Panc1 (cell line): ENCODE results near the gene RADX. TPM values are rescaled to one million over a fixed set of nuclear protein-coding genes. Genes with fewer than 3 reads are reported as not detected.

Experiments
- ATAC-seq: fragments of 200-7000 bp; cut with Tn5 transposase; 2 replicates; pipeline ENCODE4 v1.9.1; 2020; ENCODE audit warnings: mild to moderate bottlenecking, moderate library complexity
- BruUV-seq: library from RNA; stranded (reverse); fragments of 400-500 nt; replicated peaks from 2 replicates; lab custom pipeline; 2021; lab: Mats Ljungman, UMichigan
- CTCF ChIA-PET: fragments of 300-600 bp; sonication (Branson Sonifier 250); formaldehyde crosslinking; loops from one replicate; lab custom pipeline; 2022; ENCODE audit warnings: antibody characterized with exemption; lab: Charles Lee
- POLR2A ChIA-PET: fragments of 300-600 bp; sonication (Branson Sonifier 250); formaldehyde crosslinking; loops from one replicate; lab custom pipeline; 2022; ENCODE audit warnings: antibody characterized with exemption; lab: Charles Lee
- DNase-seq: peaks from one replicate; pipeline ENCODE4 v3.0.0-alpha.2; 2010; ENCODE audit warnings: low read depth, low spot score
- H3K27ac ChIP-seq: 2 replicates; pipeline ENCODE4 v1.5.1; 2011; ENCODE audit warnings: mild to moderate bottlenecking, low read length, inconsistent platforms
- H3K27me3 ChIP-seq: fragments of 200-500 bp; sonication (Bioruptor generic); 2 replicates; pipeline ENCODE4 v1.6.0; 2014; ENCODE audit warnings: low read length, inconsistent platforms; ENCODE audit not compliant: control insufficient read depth, insufficient read depth
- H3K36me3 ChIP-seq: fragments of 200-500 bp; sonication (Bioruptor generic); 2 replicates; pipeline ENCODE4 v1.5.1; 2014; ENCODE audit warnings: inconsistent platforms, mild to moderate bottlenecking, low read length, moderate library complexity; ENCODE audit not compliant: control insufficient read depth, insufficient read depth
- H3K4me1 ChIP-seq: 2 replicates; pipeline ENCODE4 v1.5.1; 2011; ENCODE audit warnings: inconsistent platforms, mild to moderate bottlenecking, low read length, moderate library complexity; ENCODE audit not compliant: control insufficient read depth, insufficient read depth
- H3K4me3 ChIP-seq, 2 experiments: 2 replicates each; pipeline ENCODE4 v1.5.1; 2011 to 2012; ENCODE audit warnings: low read depth in 2 of 2, low read length in 2 of 2, mild to moderate bottlenecking in 2 of 2, inconsistent platforms in 1 of 2, moderate library complexity in 1 of 2
- H3K9me3 ChIP-seq: fragments of 200-500 bp; sonication (Bioruptor generic); 2 replicates; pipeline ENCODE4 v1.5.1; 2014; ENCODE audit warnings: low read depth, mild to moderate bottlenecking, inconsistent platforms, low read length, moderate library complexity; ENCODE audit not compliant: control insufficient read depth, insufficient read depth
- POLR2AphosphoS5 ChIP-seq: IDR thresholded peaks from 2 replicates; pipeline ENCODE4 v1.6.1; 2012; ENCODE audit warnings: mild to moderate bottlenecking, low read depth, low read length, moderate library complexity
- SIN3A ChIP-seq: IDR thresholded peaks from 2 replicates; pipeline ENCODE4 v1.6.1; 2012; ENCODE audit warnings: low read depth, mild to moderate bottlenecking, low read length, moderate library complexity, borderline replicate concordance; ENCODE audit not compliant: insufficient read depth
- TCF7L2 ChIP-seq: IDR thresholded peaks from 2 replicates; pipeline ENCODE4 v1.6.1; 2011; ENCODE audit warnings: mild to moderate bottlenecking, low read depth, low read length, inconsistent platforms
- in situ Hi-C: cut with HindIII; loops from 2 replicates; pipeline ENCODE4 v1.10.0; 2016; ENCODE audit warnings: low sequenced_read_pairs, low pct_unique_long_range_greater_than_20kb
- intact Hi-C: fragments of 100-400 bp; cut with micrococcal nuclease; formaldehyde crosslinking; loops from one replicate; pipeline ENCODE4 v1.10.0; 2022; ENCODE audit not compliant: unreplicated experiment
- total RNA-seq: library from RNA; stranded (reverse); gene quantifications from one replicate; pipeline ENCODE4 v1.2.1, GENCODE V29; 2021; ENCODE audit not compliant: unreplicated experiment
- TF ChIP-seq, protein P1 (sequence below), 2 experiments: IDR thresholded peaks; 2 replicates each; pipeline ENCODE4 v1.6.1; 2011 to 2012; ENCODE audit warnings: low read depth in 2 of 2, control low read depth in 1 of 2, low read length in 1 of 2, mild to moderate bottlenecking in 1 of 2, moderate library complexity in 1 of 2; ENCODE audit not compliant: insufficient read depth in 1 of 2
- TF ChIP-seq, protein P2 (sequence below): fragments of 450-650 bp; IDR thresholded peaks from 2 replicates; pipeline ENCODE4 v1.5.1; 2017; ENCODE audit warnings: mild to moderate bottlenecking

The RADX gene
- total RNA-seq, 1 experiment from 2014 or later = 5.2 TPM

- intact Hi-C loops (no loop called here), in situ Hi-C loops (no loop called here)
- Histone ChIP-seq H3K9me3 (no peaks in the 10 kb centered on the region), H3K27ac (no peak overlapping the region), H3K4me1 (no peaks in the 10 kb centered on the region; the same call in 1 of the 2 replicates), H3K4me3 (no peak overlapping the region), H3K36me3 (no peaks in the 10 kb centered on the region), H3K27me3 (no peaks in the 10 kb centered on the region)
- POLR2A ChIA-PET = no interaction called here
- CTCF ChIA-PET = no interaction called here
- ATAC-seq (no peak), DNase-seq (no peak)
- no TSS peak for BruUV-seq
- no peak for TF ChIP-seq POLR2AphosphoS5
- TF ChIP-seq, protein P1, sequence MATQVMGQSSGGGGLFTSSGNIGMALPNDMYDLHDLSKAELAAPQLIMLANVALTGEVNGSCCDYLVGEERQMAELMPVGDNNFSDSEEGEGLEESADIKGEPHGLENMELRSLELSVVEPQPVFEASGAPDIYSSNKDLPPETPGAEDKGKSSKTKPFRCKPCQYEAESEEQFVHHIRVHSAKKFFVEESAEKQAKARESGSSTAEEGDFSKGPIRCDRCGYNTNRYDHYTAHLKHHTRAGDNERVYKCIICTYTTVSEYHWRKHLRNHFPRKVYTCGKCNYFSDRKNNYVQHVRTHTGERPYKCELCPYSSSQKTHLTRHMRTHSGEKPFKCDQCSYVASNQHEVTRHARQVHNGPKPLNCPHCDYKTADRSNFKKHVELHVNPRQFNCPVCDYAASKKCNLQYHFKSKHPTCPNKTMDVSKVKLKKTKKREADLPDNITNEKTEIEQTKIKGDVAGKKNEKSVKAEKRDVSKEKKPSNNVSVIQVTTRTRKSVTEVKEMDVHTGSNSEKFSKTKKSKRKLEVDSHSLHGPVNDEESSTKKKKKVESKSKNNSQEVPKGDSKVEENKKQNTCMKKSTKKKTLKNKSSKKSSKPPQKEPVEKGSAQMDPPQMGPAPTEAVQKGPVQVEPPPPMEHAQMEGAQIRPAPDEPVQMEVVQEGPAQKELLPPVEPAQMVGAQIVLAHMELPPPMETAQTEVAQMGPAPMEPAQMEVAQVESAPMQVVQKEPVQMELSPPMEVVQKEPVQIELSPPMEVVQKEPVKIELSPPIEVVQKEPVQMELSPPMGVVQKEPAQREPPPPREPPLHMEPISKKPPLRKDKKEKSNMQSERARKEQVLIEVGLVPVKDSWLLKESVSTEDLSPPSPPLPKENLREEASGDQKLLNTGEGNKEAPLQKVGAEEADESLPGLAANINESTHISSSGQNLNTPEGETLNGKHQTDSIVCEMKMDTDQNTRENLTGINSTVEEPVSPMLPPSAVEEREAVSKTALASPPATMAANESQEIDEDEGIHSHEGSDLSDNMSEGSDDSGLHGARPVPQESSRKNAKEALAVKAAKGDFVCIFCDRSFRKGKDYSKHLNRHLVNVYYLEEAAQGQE (IDR thresholded peaks at IDR 0.05; ENCODE audit: insufficient read depth in 1 of 2, low read depth in 2 of 2, low read length in 1 of 2) = no peak
- no peak for TF ChIP-seq TCF7L2
- TF ChIP-seq SIN3A = no peak
- TF ChIP-seq, protein P2, sequence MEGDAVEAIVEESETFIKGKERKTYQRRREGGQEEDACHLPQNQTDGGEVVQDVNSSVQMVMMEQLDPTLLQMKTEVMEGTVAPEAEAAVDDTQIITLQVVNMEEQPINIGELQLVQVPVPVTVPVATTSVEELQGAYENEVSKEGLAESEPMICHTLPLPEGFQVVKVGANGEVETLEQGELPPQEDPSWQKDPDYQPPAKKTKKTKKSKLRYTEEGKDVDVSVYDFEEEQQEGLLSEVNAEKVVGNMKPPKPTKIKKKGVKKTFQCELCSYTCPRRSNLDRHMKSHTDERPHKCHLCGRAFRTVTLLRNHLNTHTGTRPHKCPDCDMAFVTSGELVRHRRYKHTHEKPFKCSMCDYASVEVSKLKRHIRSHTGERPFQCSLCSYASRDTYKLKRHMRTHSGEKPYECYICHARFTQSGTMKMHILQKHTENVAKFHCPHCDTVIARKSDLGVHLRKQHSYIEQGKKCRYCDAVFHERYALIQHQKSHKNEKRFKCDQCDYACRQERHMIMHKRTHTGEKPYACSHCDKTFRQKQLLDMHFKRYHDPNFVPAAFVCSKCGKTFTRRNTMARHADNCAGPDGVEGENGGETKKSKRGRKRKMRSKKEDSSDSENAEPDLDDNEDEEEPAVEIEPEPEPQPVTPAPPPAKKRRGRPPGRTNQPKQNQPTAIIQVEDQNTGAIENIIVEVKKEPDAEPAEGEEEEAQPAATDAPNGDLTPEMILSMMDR = no peak
Observed at GRCh38 chrX:106621836-106622235, 10.1 kb downstream of the RADX start.

DNA sequence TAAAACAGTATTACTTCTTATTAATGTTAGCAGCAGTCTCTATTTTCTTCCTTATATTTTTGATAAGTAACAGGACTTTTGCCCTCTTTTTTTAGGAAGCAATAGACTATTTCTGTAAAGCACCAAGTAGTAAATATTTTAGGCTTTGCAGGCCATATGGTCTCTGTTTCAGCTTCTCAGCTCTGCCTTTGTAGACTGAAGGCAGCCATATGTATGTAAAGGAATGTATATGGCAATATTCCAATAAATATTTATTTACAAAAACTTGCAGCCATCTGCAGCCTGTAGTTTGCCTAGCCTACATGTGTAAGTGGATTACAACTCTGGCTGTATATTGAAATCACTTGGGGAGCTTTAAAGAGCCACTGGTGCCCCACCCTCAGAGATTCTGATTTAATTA lies 15.0 kb downstream of the RADX start:
- TF ChIP-seq POLR2AphosphoS5 (no peak), TCF7L2 (no peak), SIN3A (no peak)
- TF ChIP-seq, protein P1 (IDR thresholded peaks at IDR 0.05; ENCODE audit: insufficient read depth in 1 of 2, low read depth in 2 of 2, low read length in 1 of 2) = no peak
- TF ChIP-seq, protein P2 = no peak
- Histone ChIP-seq H3K36me3 (no peaks in the 10 kb centered on the region), H3K27me3 (no peaks in the 10 kb centered on the region), H3K9me3 (no peaks in the 10 kb centered on the region), H3K4me1 (no peaks in the 10 kb centered on the region), H3K27ac (no peak overlapping the region), H3K4me3 (no peak overlapping the region)
- ChIA-PET POLR2A (no interaction called here), CTCF (no interaction called here)
- DNase-seq = no peak
- BruUV-seq = no TSS peak
- intact Hi-C loops (no loop called here), in situ Hi-C loops (no loop called here)
- ATAC-seq = no peak
